Uterus (tissue), 2 donors: Measurements from ENCODE around the gene ZFPM1.

ENCODE experiments used
- CTCF ChIP-seq, 4 experiments: fragments of 200-600 bp in 2 of 4; fragments of 450-650 bp in 2 of 4; sonication (generic) in 2 of 4; IDR thresholded peaks; one replicate each; pipeline ENCODE4 v1.5.1; 2016 to 2019; ENCODE audit warnings: antibody characterized with exemption in 4 of 4, mild to moderate bottlenecking in 2 of 4, moderate library complexity in 1 of 4
- POLR2A ChIP-seq, 2 donors: fragments of 450-650 bp; IDR thresholded peaks; one replicate each; pipeline ENCODE4 v1.6.1; 2016; ENCODE audit warnings: antibody characterized with exemption in 2 of 2, mild to moderate bottlenecking in 1 of 2, moderate library complexity in 1 of 2

GRCh38 chr16:88428156-88428555 lies 24.9 kb upstream of the ZFPM1 start:
- no peak for TF ChIP-seq CTCF (IDR thresholded peaks at IDR 0.05)
- TF ChIP-seq POLR2A (IDR thresholded peaks at IDR 0.05): no peak
